Small intestine (tissue), 7 donors: ENCODE results near the gene COL13A1. TPM values are rescaled to one million over a fixed set of nuclear protein-coding genes. Genes with fewer than 3 reads are reported as not detected.

Experiments used
- DNase-seq, 2 donors: peaks; one replicate each; pipeline versions ENCODE4 v3.0.0 to v3.0.0-alpha.2; 2013
- FAIRE-seq: peaks from 2 replicates; lab custom pipeline; 2012; peaks lifted over from hg19 to GRCh38; lab: Jason Lieb, UNC
- H3K27ac ChIP-seq, 3 donors: one replicate each; pipeline ENCODE4 v1.5.1; 2013; ENCODE audit warnings: low read length in 2 of 3, mild to moderate bottlenecking in 2 of 3, control low read depth in 1 of 3, inconsistent platforms in 1 of 3, low read depth in 1 of 3, moderate library complexity in 1 of 3
- H3K27me3 ChIP-seq, 3 donors: one replicate each; pipeline ENCODE4 v1.6.1; 2013; ENCODE audit warnings: low read length in 3 of 3, inconsistent platforms in 1 of 3; ENCODE audit not compliant: control insufficient read depth in 3 of 3, insufficient read depth in 3 of 3
- H3K36me3 ChIP-seq, 3 donors: one replicate each; pipeline ENCODE4 v1.6.1; 2013; ENCODE audit warnings: low read length in 3 of 3, inconsistent platforms in 1 of 3, low read depth in 1 of 3, mild to moderate bottlenecking in 1 of 3, moderate library complexity in 1 of 3; ENCODE audit not compliant: control insufficient read depth in 3 of 3, insufficient read depth in 2 of 3
- H3K4me1 ChIP-seq, 3 donors: one replicate each; pipeline ENCODE4 v1.6.1; 2013; ENCODE audit warnings: low read length in 2 of 3, inconsistent platforms in 1 of 3, low read depth in 1 of 3, mild to moderate bottlenecking in 1 of 3, moderate library complexity in 1 of 3; ENCODE audit not compliant: control insufficient read depth in 3 of 3, insufficient read depth in 2 of 3
- H3K4me3 ChIP-seq, 3 donors: one replicate each; pipeline ENCODE4 v1.5.1; 2013; ENCODE audit warnings: low read length in 3 of 3, control low read depth in 1 of 3, inconsistent platforms in 1 of 3, low read depth in 1 of 3, mild to moderate bottlenecking in 1 of 3, moderate library complexity in 1 of 3
- H3K9me3 ChIP-seq, 2 donors: one replicate each; pipeline ENCODE4 v1.6.1; 2013; ENCODE audit warnings: low read depth in 1 of 2, low read length in 1 of 2; ENCODE audit not compliant: control insufficient read depth in 2 of 2, insufficient read depth in 1 of 2
- WGBS, 3 donors: extraction: QIAGEN DNeasy Blood & Tissue Kit; methylation state at CpG; one replicate each; pipeline ENCODE4 v1.1.7; 2013; 5-methylcytosine and 5-hydroxymethylcytosine counted together
- polyA plus RNA-seq, 4 donors: library from polyadenylated mRNA; stranded (reverse) in 3 of 4; unstranded in 1 of 4; fragments of 200-250 nt in 3 of 4; fragments of 120-200 nt in 1 of 4; gene quantifications; one replicate each; pipeline versions ENCODE4 v1.2.1 to v1.2.3, GENCODE V29; 2013
- donor health status: healthy with polysubstance abuse.
- donor health status: control.
- donor health status: control.
- donor health status: Bipolar disorder and iron deficiency.
- donor health status: healthy.

Gene COL13A1
- polyA plus RNA-seq, 4 donors = 0.45 to 6.6 (median 0.60) TPM

DNA sequence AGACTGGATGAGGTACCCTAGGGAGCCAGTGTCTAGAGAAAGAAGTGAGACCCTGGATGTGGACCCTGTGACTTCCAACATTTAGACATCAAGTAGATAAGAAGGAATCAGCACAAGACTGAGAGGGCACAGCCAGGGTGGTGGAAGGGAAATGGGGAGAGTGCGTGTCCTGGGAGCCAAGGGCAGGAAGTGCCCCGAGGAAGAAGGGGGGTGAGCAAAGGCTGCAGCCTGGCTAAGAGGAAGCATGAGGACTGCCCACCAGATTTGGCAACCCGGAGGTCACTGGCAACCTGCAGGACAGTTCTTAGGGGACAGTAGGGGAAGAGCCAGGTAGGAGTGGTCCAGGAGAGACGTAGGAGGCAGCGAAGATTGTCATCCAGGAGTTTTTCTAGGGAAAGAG, 14.8 kb downstream of the COL13A1 start:
- H3K27ac ChIP-seq = no peak overlapping the region
- peaks cover 0 to 7% of the 10 kb centered on the region in 2 donors for H3K9me3 ChIP-seq
- no peak overlapping the region for H3K4me3 ChIP-seq
- no peak for DNase-seq
- H3K4me1 ChIP-seq = no peaks in the 10 kb centered on the region
- 47 to 74% (median 63%) methylated on average over 5 of the region's 5 CpGs for WGBS, 3 donors
- peaks cover 0 to 4% (median 0%) of the 10 kb centered on the region in 3 donors for H3K27me3 ChIP-seq
- FAIRE-seq = no peak
- no peaks in the 10 kb centered on the region for H3K36me3 ChIP-seq

DNA sequence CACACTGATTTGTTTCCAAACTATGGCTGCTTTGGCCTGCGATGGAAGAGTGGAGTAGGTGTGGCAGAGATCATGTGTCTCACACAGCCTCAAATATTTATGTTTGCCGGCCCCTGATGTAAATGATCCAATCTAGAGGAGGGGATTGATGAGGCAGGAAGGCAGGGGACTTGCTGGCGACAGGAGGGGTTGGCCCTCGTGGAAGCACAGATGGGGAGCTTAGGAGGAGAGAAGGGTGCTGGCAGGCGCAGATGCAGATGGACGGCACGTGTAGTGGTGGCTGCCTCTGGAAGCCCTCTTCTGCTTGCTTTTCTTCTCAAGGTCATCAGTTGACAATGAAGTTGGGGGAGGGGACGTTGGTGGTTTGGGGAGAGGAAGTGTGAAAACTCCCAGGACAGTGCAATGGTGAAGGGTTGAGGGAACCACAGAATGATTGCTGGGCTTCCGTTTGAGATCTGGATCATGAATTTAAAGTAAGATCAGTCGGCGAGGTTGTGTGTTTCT, 15.4 kb downstream of the COL13A1 start:
- 44 to 57% (median 57%) methylated on average over 11 of the region's 11 CpGs for WGBS, 3 donors

DNA sequence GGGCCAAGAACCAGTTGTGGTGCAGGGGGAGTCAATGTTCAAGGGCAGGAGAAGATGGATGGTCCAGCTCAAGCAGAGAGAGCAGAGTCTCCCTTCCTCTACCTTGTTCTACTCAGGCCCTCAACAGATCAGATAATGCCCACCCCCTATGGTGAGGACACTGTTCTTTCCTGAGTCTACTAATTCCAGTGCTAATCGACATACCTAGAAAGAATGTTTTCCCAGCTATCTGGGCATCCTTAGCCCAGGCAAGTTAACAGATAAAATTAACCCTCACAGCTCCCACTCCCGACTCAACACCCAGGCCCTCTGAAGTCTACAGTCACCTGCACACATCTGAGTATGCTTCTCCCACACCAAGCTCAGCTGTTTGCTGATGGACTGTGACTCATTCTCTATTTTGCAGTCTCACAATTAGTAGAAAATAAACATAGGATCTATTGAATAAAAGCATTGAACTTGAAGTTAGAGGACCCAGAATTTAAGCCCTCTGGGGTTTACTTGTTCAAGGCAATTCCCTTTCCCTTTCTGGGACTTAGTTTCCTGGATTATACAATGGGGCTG, 17.1 kb downstream of the COL13A1 start:
- peaks cover 0 to 4% (median 0%) of the 10 kb centered on the region in 3 donors for H3K27me3 ChIP-seq
- FAIRE-seq (no peak), DNase-seq (no peak)
- H3K4me3 ChIP-seq = no peak overlapping the region
- no peaks in the 10 kb centered on the region for H3K36me3 ChIP-seq
- WGBS, 3 donors = 86 to 94% (median 89%) methylated on average over 2 of the region's 2 CpGs
- no peak overlapping the region for H3K27ac ChIP-seq
- H3K4me1 ChIP-seq = no peaks in the 10 kb centered on the region
- peaks cover 0 to 7% of the 10 kb centered on the region in 2 donors for H3K9me3 ChIP-seq

More for the DNA sequence above, 15.4 kb downstream of the COL13A1 start:
- no peaks in the 10 kb centered on the region for H3K36me3 ChIP-seq
- FAIRE-seq = no peak
- H3K4me3 ChIP-seq = no peak overlapping the region
- H3K4me1 ChIP-seq = no peaks in the 10 kb centered on the region
- peaks cover 0 to 4% (median 0%) of the 10 kb centered on the region in 3 donors for H3K27me3 ChIP-seq
- peaks cover 0 to 7% of the 10 kb centered on the region in 2 donors for H3K9me3 ChIP-seq
- peak in 1 of 2 donors; percentile 22 for DNase-seq
- H3K27ac ChIP-seq = no peak overlapping the region

DNA sequence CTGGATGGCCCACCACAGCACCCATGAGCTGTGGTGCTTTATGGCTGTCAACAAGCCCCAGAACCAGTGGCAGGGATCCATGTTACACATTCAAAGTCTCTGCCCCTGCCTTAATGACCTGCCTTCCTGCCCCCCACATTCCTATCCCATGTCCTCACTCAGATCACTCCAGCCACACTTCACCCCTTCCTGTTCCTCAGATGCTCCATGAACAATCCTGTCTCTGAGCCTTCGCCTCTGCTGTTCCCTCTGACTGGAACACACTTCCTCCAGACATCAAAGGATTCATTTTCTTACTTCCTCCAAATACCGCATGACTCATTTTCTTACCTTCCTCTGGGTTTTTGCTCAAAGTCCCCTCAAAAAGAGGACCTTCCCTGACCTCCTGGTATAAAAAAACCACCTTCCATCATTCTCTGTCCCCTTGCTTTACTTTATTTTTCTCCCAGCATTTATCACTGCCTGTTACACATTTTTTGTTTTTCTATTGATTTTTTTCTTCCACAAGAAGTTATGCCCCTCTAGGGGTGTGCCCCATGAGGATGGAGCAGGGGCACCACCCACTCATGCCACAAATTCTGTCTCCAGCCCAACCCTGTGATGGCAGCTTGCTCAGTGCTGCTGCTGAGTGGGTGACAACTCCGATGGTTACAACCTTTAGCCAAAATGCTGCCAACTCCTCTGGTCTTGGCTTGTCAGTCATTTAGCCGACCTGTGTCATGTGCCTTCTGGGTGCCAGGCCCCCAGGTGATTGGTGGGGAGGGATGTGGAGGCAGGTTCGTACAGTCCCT, 18.2 kb downstream of the COL13A1 start:
- Histone ChIP-seq H3K9me3 (peaks cover 0 to 7% of the 10 kb centered on the region in 2 donors), H3K4me3 (no peak overlapping the region), H3K36me3 (no peaks in the 10 kb centered on the region), H3K27me3 (peaks cover 0 to 4% (median 0%) of the 10 kb centered on the region in 3 donors), H3K4me1 (no peaks in the 10 kb centered on the region), H3K27ac (no peak overlapping the region)
- 63 to 76% (median 67%) methylated on average over 5 of the region's 5 CpGs for WGBS, 3 donors
- DNase-seq = no peak
- FAIRE-seq = no peak

DNA sequence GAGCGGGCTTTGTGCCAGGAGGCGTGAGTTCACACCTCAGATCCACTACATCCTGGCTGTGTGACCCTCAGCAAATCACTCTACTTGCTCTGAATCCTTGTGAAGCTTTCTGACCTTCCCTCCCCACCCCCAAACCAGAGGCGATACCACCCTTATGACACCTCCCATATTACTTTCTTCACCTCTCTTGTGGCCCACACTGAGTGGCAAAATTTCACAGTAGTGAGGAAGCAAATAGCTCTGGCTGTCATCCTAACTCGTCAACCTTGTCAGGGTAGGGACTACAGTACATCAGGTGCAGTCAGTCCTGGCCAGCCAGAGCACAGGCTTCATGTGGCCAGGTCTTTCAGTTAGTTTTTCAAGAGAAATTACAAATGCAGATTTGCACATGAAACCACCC, 19.1 kb downstream of the COL13A1 start:
- Histone ChIP-seq H3K9me3 (peaks cover 0 to 7% of the 10 kb centered on the region in 2 donors), H3K36me3 (no peaks in the 10 kb centered on the region), H3K4me3 (no peak overlapping the region), H3K27ac (no peak overlapping the region), H3K27me3 (peaks cover 0 to 4% (median 0%) of the 10 kb centered on the region in 3 donors), H3K4me1 (no peaks in the 10 kb centered on the region)
- FAIRE-seq (no peak), DNase-seq (no peak)
- WGBS, 3 donors = 58 to 81% (median 68%) methylated on average over 4 of the region's 4 CpGs

DNA sequence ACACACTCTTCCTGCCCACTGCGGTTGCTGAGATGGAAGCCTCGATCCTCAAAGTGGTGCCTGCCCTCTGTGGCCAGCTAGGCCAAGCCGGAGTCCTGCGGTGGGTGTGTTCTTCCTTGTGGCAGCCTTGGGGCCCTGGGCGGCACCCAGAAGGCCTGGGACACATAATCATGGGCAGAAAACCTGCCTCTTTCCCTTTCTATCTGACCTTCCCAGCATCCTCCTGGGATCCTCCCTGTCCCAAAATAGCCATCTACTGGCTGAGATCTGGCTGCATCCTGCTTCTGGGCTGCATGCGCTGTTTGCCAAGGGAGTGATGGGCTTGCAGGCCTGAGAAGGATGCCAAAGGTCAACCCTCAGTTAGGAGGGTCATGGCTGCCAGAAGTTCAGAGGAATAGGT, 23.9 kb downstream of the COL13A1 start:
- DNase-seq (no peak), FAIRE-seq (no peak)
- Histone ChIP-seq H3K4me1 (no peaks in the 10 kb centered on the region), H3K36me3 (no peaks in the 10 kb centered on the region), H3K4me3 (no peak overlapping the region), H3K27me3 (peaks cover 0 to 13% (median 0%) of the 10 kb centered on the region in 3 donors), H3K27ac (no peak overlapping the region), H3K9me3 (no peaks in the 10 kb centered on the region)
- 76 to 94% (median 89%) methylated on average over 6 of the region's 6 CpGs for WGBS, 3 donors

DNA sequence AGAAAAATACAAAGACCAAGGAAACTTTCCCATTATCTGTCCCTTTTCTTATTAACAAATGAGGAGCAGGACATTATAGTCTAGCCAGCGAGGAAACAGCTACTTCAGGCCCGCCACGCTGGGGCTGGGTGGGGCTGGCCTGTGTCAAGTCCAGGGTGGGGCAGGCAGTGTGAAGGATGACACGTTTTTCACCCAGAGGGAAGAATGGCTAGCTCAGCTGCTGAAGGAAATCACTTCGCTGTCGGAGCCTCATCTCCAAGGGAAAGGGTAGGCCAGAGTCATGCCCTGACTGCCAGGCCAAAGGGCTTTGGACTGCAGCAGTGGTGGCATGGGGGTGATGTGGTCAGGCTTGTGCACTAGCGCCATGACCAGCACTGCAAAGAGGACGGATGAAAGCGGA, 24.4 kb downstream of the COL13A1 start:
- 72 to 82% (median 74%) methylated on average over 9 of the region's 9 CpGs for WGBS, 3 donors
- Histone ChIP-seq H3K27ac (no peak overlapping the region), H3K4me1 (no peaks in the 10 kb centered on the region), H3K4me3 (no peak overlapping the region), H3K27me3 (peaks cover 0 to 13% (median 0%) of the 10 kb centered on the region in 3 donors), H3K9me3 (no peaks in the 10 kb centered on the region), H3K36me3 (no peaks in the 10 kb centered on the region)
- DNase-seq (no peak), FAIRE-seq (no peak)

DNA sequence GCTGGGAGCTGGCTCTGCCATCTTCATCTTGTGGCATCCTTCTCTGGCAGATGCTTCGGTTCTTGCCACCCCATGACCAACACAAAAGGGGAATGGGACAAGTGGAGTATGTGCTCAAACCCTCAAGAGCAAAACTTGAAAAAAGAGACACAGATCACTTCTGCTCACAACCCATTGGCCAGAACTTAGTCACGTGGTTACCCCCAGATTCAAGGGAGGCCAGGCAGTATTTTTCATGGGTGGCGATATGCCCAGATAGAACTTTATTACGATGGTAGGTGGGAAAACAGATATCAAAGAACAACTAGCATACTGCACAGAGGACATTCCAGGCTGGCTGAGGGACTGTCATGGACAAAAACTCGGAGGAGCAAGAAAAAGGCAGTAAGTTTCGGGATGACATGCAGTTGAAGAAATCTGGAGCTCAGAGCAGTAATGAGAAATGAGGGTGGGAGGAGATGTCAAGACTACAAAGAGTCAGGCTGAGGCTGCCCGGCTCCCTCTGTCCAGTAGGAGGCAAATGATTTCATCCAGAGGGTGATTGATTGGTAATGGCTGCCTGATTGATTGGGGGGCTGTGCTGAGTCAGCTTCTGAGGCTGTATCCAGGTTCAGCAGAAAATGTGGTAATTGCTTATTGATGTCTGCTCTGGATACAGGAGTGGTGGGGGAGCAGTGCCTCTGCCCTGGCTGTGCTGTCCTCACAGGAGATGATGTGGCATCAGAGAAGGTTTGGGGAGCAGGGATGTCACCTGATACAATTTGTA, 25.3 kb downstream of the COL13A1 start:
- no peaks in the 10 kb centered on the region for H3K4me1 ChIP-seq
- H3K27me3 ChIP-seq = peaks cover 0 to 18% (median 0%) of the 10 kb centered on the region in 3 donors
- H3K4me3 ChIP-seq = no peak overlapping the region
- H3K27ac ChIP-seq = no peak overlapping the region
- H3K36me3 ChIP-seq = no peaks in the 10 kb centered on the region
- DNase-seq (no peak), FAIRE-seq (no peak)
- WGBS, 3 donors = 73 to 85% (median 78%) methylated on average over 7 of the region's 7 CpGs
- no peaks in the 10 kb centered on the region for H3K9me3 ChIP-seq
